ENCODE results near the gene TAF1. TPM values are rescaled to one million over a fixed set of nuclear protein-coding genes. Genes with fewer than 3 reads are reported as not detected.
"Not testable (repeated sequence)": the region's sequence is repeated elsewhere in the genome, so short reads cannot be mapped to it uniquely, and the experiment has no call there.

Gene TAF1
- polyA plus RNA-seq, 1 donor = 37.6 TPM

DNA sequence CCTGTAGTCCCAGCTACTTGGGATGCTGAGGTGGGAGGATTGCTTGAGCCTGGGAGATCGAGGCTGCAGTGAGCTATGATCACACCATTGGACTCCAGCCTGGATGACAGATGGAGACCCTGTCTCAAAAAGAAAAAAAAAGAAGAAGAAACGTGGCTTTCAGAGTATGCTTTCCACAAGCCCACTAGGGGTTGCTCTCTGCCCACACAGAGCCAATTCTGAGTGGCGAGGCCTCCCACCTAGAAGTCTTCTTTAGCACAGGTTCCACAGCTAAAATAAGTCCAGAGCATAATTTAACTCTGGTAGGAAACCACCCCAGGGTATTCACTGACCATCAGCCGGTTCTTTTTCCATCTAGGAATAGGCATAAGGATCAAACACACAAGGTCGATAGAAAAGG, 50.1 kb downstream of the TAF1 start:
- H3K9me3 ChIP-seq (ENCODE audit: control insufficient read depth, low read depth, low read length); H3K4me3 ChIP-seq (ENCODE audit: low read length); H3K27me3 ChIP-seq (ENCODE audit: control insufficient read depth, insufficient read depth, low read length); DNase-seq; H3K4me1 ChIP-seq (ENCODE audit: control insufficient read depth, insufficient read depth, low read length); H3K27ac ChIP-seq (ENCODE audit: low read length): not testable (repeated sequence)
- no CpG with 5 or more reads among the region's 5 CpGs for WGBS (ENCODE audit: insufficient coverage, low lambda C conversion rate)
- H3K36me3 ChIP-seq (ENCODE audit: control insufficient read depth, insufficient read depth, low read length) = peaks cover 31% of the 10 kb centered on the region

DNA sequence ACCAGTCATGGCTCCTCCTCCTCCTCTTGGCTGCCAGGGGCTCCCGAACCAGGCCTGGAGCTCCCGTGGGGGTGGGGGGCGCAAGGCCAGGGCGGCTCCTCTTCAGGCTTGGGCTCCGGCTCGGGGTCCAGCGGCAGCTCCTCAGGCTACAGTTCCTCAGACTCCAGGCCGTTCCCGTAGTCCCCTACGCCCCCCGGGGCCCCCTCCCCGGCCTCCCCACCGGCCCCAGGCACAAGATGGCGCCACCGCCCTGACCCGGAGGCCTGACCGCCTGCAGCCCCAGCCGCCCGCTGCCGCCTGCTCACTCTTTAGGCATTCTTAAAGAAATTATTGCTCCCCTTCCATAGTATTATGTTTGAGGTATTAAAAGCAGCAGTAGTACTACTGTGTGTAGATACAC, 54.5 kb downstream of the TAF1 start:
- Histone ChIP-seq H3K4me1 (ENCODE audit: control insufficient read depth, insufficient read depth, low read length) (no peaks in the 10 kb centered on the region), H3K9me3 (ENCODE audit: control insufficient read depth, low read depth, low read length) (no peaks in the 10 kb centered on the region), H3K27me3 (ENCODE audit: control insufficient read depth, insufficient read depth, low read length) (no peaks in the 10 kb centered on the region), H3K4me3 (ENCODE audit: low read length) (no peak overlapping the region), H3K36me3 (ENCODE audit: control insufficient read depth, insufficient read depth, low read length) (peaks cover 36% of the 10 kb centered on the region), H3K27ac (ENCODE audit: low read length) (no peak overlapping the region)
- WGBS (ENCODE audit: insufficient coverage, low lambda C conversion rate) = no CpG with 5 or more reads among the region's 20 CpGs
- no peak for DNase-seq

DNA sequence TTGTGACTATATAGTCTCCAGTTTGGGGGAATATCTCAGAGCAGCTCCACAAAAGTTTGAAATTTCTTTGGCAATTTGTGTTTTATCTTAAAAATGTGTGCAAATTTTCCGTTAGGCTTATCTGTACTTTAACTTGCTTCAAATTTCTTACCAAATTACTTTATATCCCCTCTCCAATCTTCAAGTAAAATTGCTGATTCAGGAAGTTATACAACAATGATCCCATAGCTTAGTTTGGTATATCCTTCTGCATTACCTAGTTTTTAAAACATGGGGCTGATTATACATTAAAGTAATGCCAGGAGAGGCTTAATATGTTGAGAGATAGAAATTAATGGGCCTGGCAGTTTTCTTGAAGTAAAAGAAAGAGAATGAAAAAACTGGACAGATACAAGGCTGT, 66.6 kb downstream of the TAF1 start:
- Histone ChIP-seq H3K36me3 (ENCODE audit: control insufficient read depth, insufficient read depth, low read length) (peaks cover 8% of the 10 kb centered on the region), H3K4me3 (ENCODE audit: low read length) (no peak overlapping the region), H3K27ac (ENCODE audit: low read length) (no peak overlapping the region), H3K9me3 (ENCODE audit: control insufficient read depth, low read depth, low read length) (no peaks in the 10 kb centered on the region), H3K27me3 (ENCODE audit: control insufficient read depth, insufficient read depth, low read length) (no peaks in the 10 kb centered on the region), H3K4me1 (ENCODE audit: control insufficient read depth, insufficient read depth, low read length) (no peaks in the 10 kb centered on the region)
- no peak for DNase-seq
- WGBS (ENCODE audit: insufficient coverage, low lambda C conversion rate) = no CpG with 5 or more reads among the region's 1 CpG

DNA sequence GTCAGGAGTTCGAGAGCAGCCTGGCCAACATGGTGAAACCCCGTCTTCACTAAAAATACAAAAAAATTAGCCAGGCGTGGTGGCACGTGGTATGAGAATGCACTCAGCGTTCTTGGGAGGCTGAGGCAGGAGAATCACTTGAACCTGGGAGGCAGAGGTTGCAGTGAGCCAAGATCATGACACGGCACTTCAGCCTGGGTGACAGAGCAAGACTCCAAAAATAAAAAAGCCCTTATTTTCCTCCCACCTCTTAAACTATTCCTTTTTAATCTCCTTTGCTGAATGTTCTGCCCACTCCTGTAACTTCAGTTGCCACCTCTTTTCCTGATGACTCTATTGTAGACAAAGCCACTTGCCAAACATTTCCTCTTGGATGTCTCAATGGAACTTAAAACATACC, 72.6 kb downstream of the TAF1 start:
- no peaks in the 10 kb centered on the region for H3K27me3 ChIP-seq (ENCODE audit: control insufficient read depth, insufficient read depth, low read length)
- no peak overlapping the region for H3K27ac ChIP-seq (ENCODE audit: low read length)
- no peak for DNase-seq
- H3K36me3 ChIP-seq (ENCODE audit: control insufficient read depth, insufficient read depth, low read length) = peaks cover 4% of the 10 kb centered on the region
- no peak overlapping the region for H3K4me3 ChIP-seq (ENCODE audit: low read length)
- H3K4me1 ChIP-seq (ENCODE audit: control insufficient read depth, insufficient read depth, low read length) = no peaks in the 10 kb centered on the region
- H3K9me3 ChIP-seq (ENCODE audit: control insufficient read depth, low read depth, low read length) = no peaks in the 10 kb centered on the region
- WGBS (ENCODE audit: insufficient coverage, low lambda C conversion rate) = no CpG with 5 or more reads among the region's 6 CpGs

DNA sequence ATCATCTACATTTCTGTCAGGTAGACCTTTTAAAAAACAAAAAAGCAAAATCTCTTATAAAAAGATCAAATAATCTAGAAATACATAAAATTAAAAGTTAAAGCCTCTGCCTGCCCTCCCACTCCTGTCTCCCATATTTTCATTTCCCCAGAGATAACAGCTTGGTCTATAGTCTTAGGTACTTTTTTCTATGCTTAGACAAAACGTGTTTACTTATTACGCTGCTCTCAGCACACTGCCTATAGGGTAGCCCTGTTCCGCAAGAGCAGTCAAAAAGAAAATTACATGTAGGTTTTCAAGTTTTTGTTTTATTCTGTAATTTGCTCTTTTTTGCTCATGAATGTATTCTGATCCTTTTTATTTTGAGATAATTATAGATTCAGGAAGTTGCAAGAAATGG, 73.3 kb downstream of the TAF1 start:
- WGBS (ENCODE audit: insufficient coverage, low lambda C conversion rate) = no CpG with 5 or more reads among the region's 3 CpGs
- no peak overlapping the region for H3K27ac ChIP-seq (ENCODE audit: low read length)
- no peaks in the 10 kb centered on the region for H3K27me3 ChIP-seq (ENCODE audit: control insufficient read depth, insufficient read depth, low read length)
- peaks cover 8% of the 10 kb centered on the region for H3K36me3 ChIP-seq (ENCODE audit: control insufficient read depth, insufficient read depth, low read length)
- H3K4me1 ChIP-seq (ENCODE audit: control insufficient read depth, insufficient read depth, low read length) = no peaks in the 10 kb centered on the region
- no peak for DNase-seq
- no peaks in the 10 kb centered on the region for H3K9me3 ChIP-seq (ENCODE audit: control insufficient read depth, low read depth, low read length)
- no peak overlapping the region for H3K4me3 ChIP-seq (ENCODE audit: low read length)

DNA sequence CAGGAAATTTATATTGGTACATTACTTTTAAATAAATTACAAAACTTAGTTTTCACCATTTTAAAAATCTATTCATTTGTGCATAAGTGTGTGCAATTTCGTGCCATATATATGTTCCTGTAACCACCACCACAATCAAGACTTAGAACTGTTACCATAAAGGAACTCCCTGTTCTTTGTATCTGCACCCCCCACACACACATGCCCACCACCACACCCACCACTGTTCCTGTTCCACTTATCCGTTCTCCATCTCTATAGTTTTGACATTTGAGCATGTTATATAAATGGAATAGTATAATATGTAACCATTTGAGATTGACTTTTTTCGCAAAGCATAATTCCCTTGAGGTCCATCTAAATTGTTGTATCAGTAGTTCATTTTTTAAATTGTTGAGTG, 73.7 kb downstream of the TAF1 start:
- DNase-seq = no peak
- Histone ChIP-seq H3K4me3 (ENCODE audit: low read length) (no peak overlapping the region), H3K27ac (ENCODE audit: low read length) (no peak overlapping the region)

DNA sequence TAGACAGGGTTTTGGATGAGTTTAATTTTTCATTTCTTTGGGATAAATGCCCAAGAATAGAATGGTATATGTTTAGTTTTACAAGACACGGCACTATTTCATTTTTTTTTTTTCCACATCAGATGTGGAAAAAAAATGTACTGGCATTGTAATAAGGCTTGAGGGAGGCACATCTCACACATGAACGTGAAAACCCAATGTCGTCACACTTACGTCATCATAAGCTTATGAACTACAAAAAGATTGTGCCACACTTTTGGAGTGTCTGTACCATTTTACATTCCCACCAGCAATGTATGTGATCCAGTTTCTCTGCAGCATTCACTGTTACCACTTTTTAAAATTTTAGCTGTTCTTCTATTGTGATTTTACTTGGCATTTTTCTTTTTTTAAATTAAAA, 74.2 kb downstream of the TAF1 start:
- no CpG with 5 or more reads among the region's 4 CpGs for WGBS (ENCODE audit: insufficient coverage, low lambda C conversion rate)
- no peak overlapping the region for H3K4me3 ChIP-seq (ENCODE audit: low read length)
- no peak for DNase-seq

More for the DNA sequence above, 73.7 kb downstream of the TAF1 start:
- Histone ChIP-seq H3K27me3 (ENCODE audit: control insufficient read depth, insufficient read depth, low read length) (no peaks in the 10 kb centered on the region), H3K4me1 (ENCODE audit: control insufficient read depth, insufficient read depth, low read length) (no peaks in the 10 kb centered on the region), H3K9me3 (ENCODE audit: control insufficient read depth, low read depth, low read length) (no peaks in the 10 kb centered on the region), H3K36me3 (ENCODE audit: control insufficient read depth, insufficient read depth, low read length) (peaks cover 10% of the 10 kb centered on the region)
- no CpG with 5 or more reads among the region's 3 CpGs for WGBS (ENCODE audit: insufficient coverage, low lambda C conversion rate)

DNA sequence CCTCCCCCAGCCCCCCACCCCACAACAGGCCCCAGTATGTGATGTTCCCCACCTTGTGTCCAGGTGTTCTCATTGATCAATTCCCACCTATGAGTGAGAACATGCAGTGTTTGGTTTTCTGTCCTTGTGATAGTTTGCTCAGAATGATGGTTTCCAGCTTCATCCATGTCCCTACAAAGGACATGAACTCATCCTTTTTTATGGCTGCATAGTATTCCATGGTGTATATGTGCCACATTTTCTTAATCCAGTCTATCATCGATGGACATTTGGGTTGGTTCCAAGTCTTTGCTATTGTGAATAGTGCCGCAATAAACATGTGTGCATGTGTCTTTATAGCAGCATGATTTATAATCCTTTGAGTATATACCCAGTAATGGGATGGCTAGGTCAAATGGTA, 75.7 kb downstream of the TAF1 start:
- H3K4me1 ChIP-seq (ENCODE audit: control insufficient read depth, insufficient read depth, low read length); H3K4me3 ChIP-seq (ENCODE audit: low read length); DNase-seq; H3K27me3 ChIP-seq (ENCODE audit: control insufficient read depth, insufficient read depth, low read length); H3K36me3 ChIP-seq (ENCODE audit: control insufficient read depth, insufficient read depth, low read length); H3K9me3 ChIP-seq (ENCODE audit: control insufficient read depth, low read depth, low read length); H3K27ac ChIP-seq (ENCODE audit: low read length): not testable (repeated sequence)
- WGBS (ENCODE audit: insufficient coverage, low lambda C conversion rate) = no CpG with 5 or more reads among the region's 2 CpGs

More for the DNA sequence above, 74.2 kb downstream of the TAF1 start:
- H3K27me3 ChIP-seq (ENCODE audit: control insufficient read depth, insufficient read depth, low read length) = no peaks in the 10 kb centered on the region
- no peak overlapping the region for H3K27ac ChIP-seq (ENCODE audit: low read length)
- no peaks in the 10 kb centered on the region for H3K9me3 ChIP-seq (ENCODE audit: control insufficient read depth, low read depth, low read length)
- H3K36me3 ChIP-seq (ENCODE audit: control insufficient read depth, insufficient read depth, low read length) = peaks cover 10% of the 10 kb centered on the region
- no peaks in the 10 kb centered on the region for H3K4me1 ChIP-seq (ENCODE audit: control insufficient read depth, insufficient read depth, low read length)

DNA sequence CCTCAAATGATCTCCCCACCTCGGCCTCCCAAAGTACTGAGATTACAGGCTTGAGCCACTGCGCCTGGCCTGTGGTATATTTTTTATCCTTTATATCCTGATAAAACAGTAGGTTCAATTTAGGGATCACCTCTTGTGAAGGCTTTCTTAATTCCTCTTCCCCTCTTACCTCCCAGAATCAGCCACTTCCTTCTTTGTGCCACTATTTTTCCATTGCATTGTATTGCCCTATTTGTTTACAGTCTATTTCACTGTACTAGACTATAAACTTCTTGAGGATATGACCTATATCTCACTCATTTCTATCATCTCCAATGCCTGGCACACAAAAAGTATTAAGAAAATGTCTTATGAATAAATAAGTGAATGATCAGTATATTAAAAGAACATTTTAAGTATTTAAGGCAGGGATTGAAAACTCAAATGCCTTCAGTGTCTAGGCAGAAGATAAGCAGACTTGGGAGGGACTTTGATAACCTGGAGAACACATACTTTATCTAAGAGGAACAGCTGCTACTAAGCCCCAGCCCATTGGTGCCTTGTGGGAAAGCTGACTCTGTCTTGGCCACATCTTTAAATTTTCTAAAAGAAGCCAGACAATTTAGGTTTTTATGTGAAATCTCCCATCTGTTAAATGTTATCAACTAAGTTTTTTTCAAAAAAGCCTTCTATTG, 84.4 kb downstream of the TAF1 start:
- no CpG with 5 or more reads among the region's 2 CpGs for WGBS (ENCODE audit: insufficient coverage, low lambda C conversion rate)
- DNase-seq = no peak
- no peaks in the 10 kb centered on the region for H3K27me3 ChIP-seq (ENCODE audit: control insufficient read depth, insufficient read depth, low read length)
- no peak overlapping the region for H3K4me3 ChIP-seq (ENCODE audit: low read length)
- H3K36me3 ChIP-seq (ENCODE audit: control insufficient read depth, insufficient read depth, low read length) = peaks cover 15% of the 10 kb centered on the region
- H3K4me1 ChIP-seq (ENCODE audit: control insufficient read depth, insufficient read depth, low read length) = no peaks in the 10 kb centered on the region
- no peak overlapping the region for H3K27ac ChIP-seq (ENCODE audit: low read length)
- no peaks in the 10 kb centered on the region for H3K9me3 ChIP-seq (ENCODE audit: control insufficient read depth, low read depth, low read length)

DNA sequence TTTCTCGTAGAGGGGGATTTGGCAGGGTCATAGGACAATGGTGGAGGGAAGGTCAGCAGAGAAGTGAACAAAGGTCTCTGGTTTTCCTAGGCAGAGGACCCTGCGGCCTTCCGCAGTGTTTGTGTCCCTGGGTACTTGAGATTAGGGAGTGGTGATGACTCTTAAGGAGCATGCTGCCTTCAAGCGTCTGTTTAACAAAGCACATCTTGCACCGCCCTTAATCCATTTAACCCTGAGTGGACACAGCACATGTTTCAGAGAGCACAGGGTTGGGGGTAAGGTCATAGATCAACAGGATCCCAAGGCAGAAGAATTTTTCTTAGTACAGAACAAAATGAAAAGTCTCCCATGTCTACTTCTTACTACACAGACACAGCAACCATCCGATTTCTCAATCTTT, 85.4 kb downstream of the TAF1 start:
- not testable (repeated sequence) for H3K4me1 ChIP-seq (ENCODE audit: control insufficient read depth, insufficient read depth, low read length); H3K4me3 ChIP-seq (ENCODE audit: low read length); DNase-seq; H3K9me3 ChIP-seq (ENCODE audit: control insufficient read depth, low read depth, low read length); H3K27me3 ChIP-seq (ENCODE audit: control insufficient read depth, insufficient read depth, low read length); H3K27ac ChIP-seq (ENCODE audit: low read length)
- peaks cover 21% of the 10 kb centered on the region for H3K36me3 ChIP-seq (ENCODE audit: control insufficient read depth, insufficient read depth, low read length)
- WGBS (ENCODE audit: insufficient coverage, low lambda C conversion rate) = no CpG with 5 or more reads among the region's 6 CpGs

DNA sequence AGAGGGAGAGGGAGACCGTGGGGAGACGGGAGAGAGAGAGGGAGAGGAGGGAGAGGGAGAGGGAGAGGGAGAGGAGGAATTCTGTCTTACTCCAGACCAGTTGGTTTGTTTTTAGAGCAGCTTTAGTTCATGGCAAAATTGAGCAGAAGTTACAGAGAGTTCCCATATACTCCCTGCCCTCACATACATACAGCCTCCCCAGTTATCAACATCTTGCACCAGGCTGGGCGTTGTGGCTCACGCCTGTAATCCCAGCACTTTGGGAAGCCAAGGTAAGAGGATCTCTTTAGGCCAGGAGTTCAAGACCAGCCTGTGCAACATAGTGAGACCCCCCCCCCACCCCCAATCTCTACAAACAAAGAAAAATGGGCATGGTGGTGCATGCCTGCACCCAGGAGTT, 86.9 kb downstream of the TAF1 start:
- Histone ChIP-seq H3K9me3 (ENCODE audit: control insufficient read depth, low read depth, low read length) (no peaks in the 10 kb centered on the region), H3K4me1 (ENCODE audit: control insufficient read depth, insufficient read depth, low read length) (no peaks in the 10 kb centered on the region), H3K4me3 (ENCODE audit: low read length) (no peak overlapping the region), H3K27ac (ENCODE audit: low read length) (no peak overlapping the region), H3K36me3 (ENCODE audit: control insufficient read depth, insufficient read depth, low read length) (peaks cover 29% of the 10 kb centered on the region), H3K27me3 (ENCODE audit: control insufficient read depth, insufficient read depth, low read length) (no peaks in the 10 kb centered on the region)
- no CpG with 5 or more reads among the region's 4 CpGs for WGBS (ENCODE audit: insufficient coverage, low lambda C conversion rate)
- no peak for DNase-seq

All from large intestine (tissue), 3 donors.